GM12892 (cell line): Measurements from ENCODE around the gene MFNG.

Experiments used
- POLR2A ChIP-seq: IDR thresholded peaks from 2 replicates; pipeline ENCODE4 v1.6.1; 2011; ENCODE audit warnings: low read depth, low read length, control low read depth
- POLR2AphosphoS5 ChIP-seq: IDR thresholded peaks from 2 replicates; pipeline ENCODE4 v1.6.1; 2011; ENCODE audit warnings: low read depth, low read length, control low read depth
- TAF1 ChIP-seq: IDR thresholded peaks from 2 replicates; pipeline ENCODE4 v1.6.1; 2011; ENCODE audit warnings: low read depth, mild to moderate bottlenecking, control low read depth, low read length, borderline replicate concordance

- TF ChIP-seq TAF1 (no peak), POLR2A (no peak), POLR2AphosphoS5 (no peak)
These were observed 14.8 kb upstream of the MFNG start for GRCh38 chr22:37500745-37501609.
